ENCODE measurements around the gene SLC13A3.
A peak's percentile ranks its signal among the peaks of the same experiment; 100 is the strongest.

The SLC13A3 gene

DNA sequence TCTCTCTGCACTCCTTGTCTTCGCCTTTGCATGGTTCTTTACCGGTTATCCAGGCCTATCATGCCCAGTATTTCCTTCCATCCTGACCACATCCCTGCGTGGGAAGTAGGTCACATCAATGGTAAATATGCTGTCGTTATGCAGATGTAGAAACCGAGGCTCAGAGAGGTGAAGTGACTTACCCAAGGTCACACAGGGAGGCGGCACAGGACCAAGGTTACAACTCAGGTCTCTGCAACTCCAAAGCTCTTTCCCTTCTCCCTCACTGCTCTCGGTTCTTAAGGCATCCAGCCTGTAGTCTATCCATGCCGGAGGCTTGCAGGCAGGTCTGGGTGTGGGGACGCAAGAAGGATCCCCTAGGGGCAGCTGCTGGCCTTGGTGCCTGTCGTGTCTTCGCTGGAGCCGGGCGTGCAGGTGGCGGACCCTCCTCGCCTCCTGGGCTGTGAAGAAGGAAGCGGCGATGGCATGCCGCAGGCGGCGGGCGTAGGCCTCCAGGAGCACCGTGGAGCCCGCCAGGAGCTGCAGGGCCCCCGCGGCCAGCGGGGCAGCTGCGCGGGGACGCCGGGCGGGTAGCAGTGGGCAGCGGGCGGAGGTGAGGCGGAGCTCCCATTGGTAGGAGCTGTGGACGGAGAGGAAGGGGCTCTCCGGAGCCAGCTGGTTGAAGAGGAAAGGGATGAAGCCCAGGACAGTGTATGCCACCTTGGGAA, 109.9 kb downstream of the SLC13A3 start:
- no peak for DNase-seq
- Mint-ChIP-seq H3K27ac (no peak overlapping the region), H3K27me3 (peaks cover 9% of the 10 kb centered on the region), H3K9me3 (no peaks in the 10 kb centered on the region), H3K4me3 (no peak overlapping the region), H3K36me3 (ENCODE audit: low read depth) (no peaks in the 10 kb centered on the region), H3K4me1 (peaks cover 5% of the 10 kb centered on the region)
- ATAC-seq: no peak

DNA sequence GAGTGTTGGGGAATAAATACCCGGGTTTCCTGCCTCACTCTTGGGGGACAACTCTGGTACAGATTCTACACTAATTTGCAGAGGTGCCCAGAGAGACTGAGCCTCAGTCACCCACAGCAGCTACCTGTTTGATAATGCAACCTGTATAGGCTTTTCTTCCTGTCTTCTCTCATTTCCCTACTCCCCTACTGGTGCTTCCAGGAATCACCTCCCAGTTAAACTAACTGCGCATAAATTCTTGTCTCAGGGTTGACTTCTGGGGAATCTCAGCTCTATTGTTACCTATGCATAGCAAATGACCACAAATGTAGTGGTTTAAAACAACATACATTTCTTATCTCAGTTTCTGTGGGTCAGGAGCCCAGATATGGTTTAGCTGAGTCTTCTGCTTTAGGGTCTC, 112.1 kb downstream of the SLC13A3 start:
- Mint-ChIP-seq H3K27ac (no peak overlapping the region), H3K36me3 (ENCODE audit: low read depth) (no peaks in the 10 kb centered on the region), H3K4me3 (no peak overlapping the region), H3K4me1 (peaks cover 5% of the 10 kb centered on the region), H3K9me3 (no peaks in the 10 kb centered on the region), H3K27me3 (peaks cover 9% of the 10 kb centered on the region)
- ATAC-seq: no peak
- DNase-seq: no peak

DNA sequence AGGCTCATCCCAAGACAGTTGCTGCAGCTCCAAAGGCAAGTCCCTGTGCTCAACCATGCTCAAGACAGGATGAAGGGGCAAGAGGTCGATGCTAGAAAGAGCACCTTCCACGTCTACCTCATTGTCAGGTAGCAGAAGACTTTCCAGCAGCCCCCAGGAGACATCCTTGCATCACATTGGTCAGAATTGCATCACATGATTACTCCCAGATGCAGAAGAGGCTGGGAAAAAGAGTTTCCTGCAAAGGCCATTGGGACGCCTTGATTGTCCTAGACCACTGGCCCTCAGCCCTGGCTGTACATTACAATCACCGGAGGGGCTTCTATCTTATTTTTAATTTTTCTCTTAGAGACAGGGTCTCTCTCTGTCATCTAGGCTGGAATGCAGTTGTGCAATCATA, 120.6 kb downstream of the SLC13A3 start:
- Mint-ChIP-seq H3K4me3 (no peak overlapping the region), H3K27ac (no peak overlapping the region), H3K36me3 (ENCODE audit: low read depth) (no peaks in the 10 kb centered on the region), H3K9me3 (no peaks in the 10 kb centered on the region), H3K4me1 (no peaks in the 10 kb centered on the region), H3K27me3 (peaks cover 22% of the 10 kb centered on the region)
- ATAC-seq: no peak
- DNase-seq: no peak

DNA sequence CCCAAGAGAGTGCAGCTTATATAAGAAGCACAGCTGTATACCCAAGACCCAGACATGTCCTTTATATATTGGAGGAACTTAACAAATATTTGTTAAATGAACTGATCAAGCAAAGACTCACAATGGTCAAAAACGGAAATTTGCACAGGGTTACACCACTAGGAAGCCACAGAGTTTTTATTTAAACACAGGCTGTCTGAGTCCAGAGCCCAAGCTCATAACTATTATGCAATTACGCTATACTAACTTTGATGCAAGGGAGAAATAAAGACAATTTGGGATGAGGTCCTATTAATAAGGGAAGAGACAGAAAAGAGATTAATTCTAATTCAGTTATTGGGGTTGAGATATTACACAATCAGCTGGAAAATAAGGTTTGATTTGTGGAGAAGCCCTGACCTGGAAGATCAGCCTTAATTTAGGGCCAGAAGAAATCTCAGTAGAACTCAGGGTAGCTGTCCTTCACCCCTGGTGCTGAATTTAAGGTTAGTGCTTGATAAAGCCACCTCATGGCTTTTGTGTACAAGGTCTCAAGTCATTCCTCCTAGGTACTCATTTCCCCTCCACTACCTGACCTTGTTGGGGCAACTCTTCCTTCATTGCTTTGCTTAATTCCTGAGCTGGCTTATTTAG, 127.4 kb downstream of the SLC13A3 start:
- DNase-seq (no peak), ATAC-seq (no peak)
- no peak overlapping the region for H3K27ac Mint-ChIP-seq
- no peak overlapping the region for H3K4me3 Mint-ChIP-seq
- H3K27me3 Mint-ChIP-seq: peaks cover 29% of the 10 kb centered on the region
- H3K9me3 Mint-ChIP-seq: no peaks in the 10 kb centered on the region
- no peaks in the 10 kb centered on the region for H3K36me3 Mint-ChIP-seq (ENCODE audit: low read depth)
- H3K4me1 Mint-ChIP-seq: no peaks in the 10 kb centered on the region

DNA sequence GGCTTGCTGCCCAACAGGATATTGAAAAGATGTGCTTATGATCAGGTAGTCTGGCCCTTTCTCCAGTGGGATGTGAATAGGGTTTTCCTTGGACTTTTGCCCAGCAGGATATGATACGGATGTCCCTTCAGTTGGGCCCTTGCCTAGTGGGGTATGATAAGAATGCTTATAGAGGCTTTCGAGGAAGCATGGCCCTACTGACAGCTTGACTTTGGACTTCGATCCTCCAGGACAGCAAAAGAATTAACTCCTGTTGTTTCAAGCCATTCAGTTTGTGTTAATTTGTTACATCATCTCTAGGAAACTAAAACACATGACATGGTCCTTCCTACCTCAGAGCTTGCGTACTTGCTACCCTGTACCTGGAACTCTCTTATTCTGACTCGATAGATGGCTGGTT, 128.2 kb downstream of the SLC13A3 start:
- Mint-ChIP-seq H3K27me3 (peaks cover 28% of the 10 kb centered on the region), H3K9me3 (no peaks in the 10 kb centered on the region), H3K4me1 (no peaks in the 10 kb centered on the region), H3K4me3 (no peak overlapping the region), H3K36me3 (ENCODE audit: low read depth) (no peaks in the 10 kb centered on the region), H3K27ac (no peak overlapping the region)
- DNase-seq (no peak), ATAC-seq (no peak)

DNA sequence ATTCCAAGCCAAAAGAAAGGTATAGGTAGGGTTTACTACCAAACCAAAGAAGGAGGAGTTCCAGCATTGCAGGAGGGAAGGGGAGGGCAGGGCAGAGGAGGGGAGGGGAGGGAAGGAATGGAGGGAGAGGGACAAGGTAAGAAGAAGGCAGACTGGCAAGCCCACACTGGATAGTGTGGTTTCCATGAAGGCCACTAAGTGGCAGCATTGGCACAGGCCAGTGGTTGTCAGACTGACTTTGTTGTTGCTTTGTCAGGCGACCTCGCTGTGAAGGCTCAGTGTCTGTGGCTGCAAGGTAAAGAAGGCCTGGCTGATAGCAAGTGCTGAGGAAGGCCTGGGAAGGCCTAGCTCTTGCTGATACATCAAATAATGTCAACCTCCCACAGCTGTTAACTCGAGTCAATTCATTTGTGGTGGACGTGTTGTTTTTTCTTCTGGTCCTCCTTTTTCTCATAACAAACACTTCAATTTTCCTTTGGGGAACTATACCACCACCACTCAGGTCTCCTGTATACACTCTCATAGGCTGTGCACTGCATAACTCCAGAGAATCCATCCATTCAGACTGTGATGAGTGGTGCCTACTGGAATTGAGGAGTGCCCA, 130.2 kb downstream of the SLC13A3 start:
- no peaks in the 10 kb centered on the region for H3K36me3 Mint-ChIP-seq (ENCODE audit: low read depth)
- H3K27me3 Mint-ChIP-seq: peaks cover 21% of the 10 kb centered on the region
- no peaks in the 10 kb centered on the region for H3K4me1 Mint-ChIP-seq
- DNase-seq (peak; percentile 36), ATAC-seq (peak; percentile 61)
- H3K27ac Mint-ChIP-seq: no peak overlapping the region
- no peak overlapping the region for H3K4me3 Mint-ChIP-seq
- no peaks in the 10 kb centered on the region for H3K9me3 Mint-ChIP-seq

DNA sequence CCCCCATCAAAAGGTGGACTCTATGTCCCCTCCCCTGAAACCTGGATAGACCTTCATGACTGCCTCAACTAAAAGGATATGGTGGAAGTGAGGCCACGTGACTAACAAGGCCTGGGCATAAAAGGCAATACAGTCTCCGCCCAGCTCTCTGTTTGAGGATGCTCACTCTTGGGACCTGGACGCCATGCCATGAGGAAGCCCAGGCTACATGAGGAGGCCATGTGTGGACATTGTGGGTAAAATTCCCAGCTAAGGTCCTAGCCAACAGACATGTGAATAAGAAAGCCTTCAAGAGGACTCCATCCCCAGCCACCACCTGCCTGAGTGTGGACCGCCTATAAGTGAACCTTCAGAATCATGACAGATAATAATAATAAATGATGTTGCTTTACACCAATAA, 130.7 kb downstream of the SLC13A3 start:
- H3K36me3 Mint-ChIP-seq (ENCODE audit: low read depth): no peaks in the 10 kb centered on the region
- ATAC-seq: no peak

DNA sequence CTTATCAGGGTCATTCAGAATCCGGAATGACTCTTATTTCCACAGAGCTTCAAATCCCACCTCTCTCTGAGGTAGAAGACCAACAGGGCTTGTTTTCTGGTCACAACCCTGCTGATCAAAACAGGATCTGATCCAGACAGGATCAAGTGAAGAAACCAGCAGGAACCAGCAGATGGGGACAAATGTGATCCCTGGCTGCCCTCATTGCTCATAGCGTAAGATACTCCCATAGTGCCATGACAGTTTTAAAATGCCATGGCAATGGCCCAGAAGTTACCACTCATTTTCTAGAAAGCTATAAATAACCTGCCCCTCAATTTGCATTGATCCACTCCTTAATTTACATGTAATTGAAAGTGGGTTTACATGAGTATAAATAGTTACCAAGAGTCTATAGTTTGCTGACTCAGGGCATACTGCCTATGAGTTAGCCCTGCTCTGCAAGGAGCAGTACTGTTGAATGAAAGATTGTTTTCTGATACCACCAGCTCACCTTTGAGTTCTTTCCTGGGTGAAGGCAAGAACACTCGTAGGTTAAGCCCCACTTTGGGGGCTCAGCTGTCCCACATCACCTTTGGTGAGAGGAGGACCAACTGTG, 131.7 kb downstream of the SLC13A3 start:
- H3K4me1 Mint-ChIP-seq: no peaks in the 10 kb centered on the region
- no peaks in the 10 kb centered on the region for H3K9me3 Mint-ChIP-seq

More for the DNA sequence above, 130.7 kb downstream of the SLC13A3 start:
- DNase-seq: no peak
- Mint-ChIP-seq H3K27ac (no peak overlapping the region), H3K9me3 (no peaks in the 10 kb centered on the region), H3K27me3 (peaks cover 26% of the 10 kb centered on the region), H3K4me3 (no peak overlapping the region), H3K4me1 (no peaks in the 10 kb centered on the region)

DNA sequence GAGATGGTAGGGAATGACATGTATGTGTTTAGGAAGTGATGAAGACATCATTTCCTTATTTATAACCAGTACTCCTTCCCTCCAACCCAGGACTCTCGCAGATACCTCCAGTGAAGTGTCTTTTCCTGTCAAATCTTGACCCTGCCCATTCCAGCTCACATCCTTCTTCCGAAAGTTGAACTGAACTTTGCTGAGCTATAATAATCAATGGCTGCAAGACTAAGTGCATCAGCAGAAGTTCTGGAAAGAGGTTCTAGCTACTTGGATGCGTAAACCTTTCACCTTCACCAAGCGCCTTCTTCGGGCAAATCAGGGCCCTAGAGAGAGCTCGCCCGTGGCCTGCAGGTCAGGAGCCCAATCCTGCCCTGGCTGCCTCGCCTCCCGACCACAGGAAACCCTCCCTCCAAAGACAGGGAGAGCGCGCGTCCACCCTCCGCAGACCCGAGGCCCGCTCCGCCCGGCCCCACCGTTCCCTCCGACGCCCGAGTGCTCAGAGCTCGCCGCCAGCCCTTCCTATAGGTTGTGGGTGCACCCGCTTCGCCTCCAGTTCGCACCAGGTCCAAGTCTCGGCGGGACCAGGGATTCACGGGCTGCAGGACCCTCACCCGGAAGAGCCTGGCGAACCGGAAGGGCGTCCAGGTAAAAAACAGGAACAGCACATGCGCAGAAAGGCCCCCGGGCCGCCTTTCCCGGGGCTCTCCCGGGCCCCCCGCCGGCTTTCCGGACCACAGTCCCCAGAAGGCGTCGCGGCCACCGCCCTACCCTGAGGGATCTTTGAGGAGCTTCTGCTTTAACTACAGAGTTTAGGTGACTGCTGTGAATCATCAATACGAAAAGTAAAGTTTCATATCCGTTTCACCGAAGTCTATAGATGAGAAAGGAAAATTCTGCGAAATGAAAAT, 138.1 kb downstream of the SLC13A3 start, which contains the start of gene ZNF334:
Gene ZNF334, minus strand, starts transcription at position 617 of the 902 bp plus-strand sequence. CDS start 1,457 bp downstream, outside the sequence.
- Mint-ChIP-seq H3K36me3 (ENCODE audit: low read depth) (peaks cover 8% of the 10 kb centered on the region), H3K27me3 (peaks cover 38% of the 10 kb centered on the region), H3K4me3 (peak within 1 kb of the TSS; percentile 83), H3K27ac (peak within 1 kb of the TSS; percentile 60), H3K4me1 (peaks cover 30% of the 10 kb centered on the region), H3K9me3 (peaks cover 4% of the 10 kb centered on the region)
- DNase-seq (peak; percentile 73), ATAC-seq (peak; percentile 98)

More for the DNA sequence above, 131.7 kb downstream of the SLC13A3 start:
- no peak overlapping the region for H3K4me3 Mint-ChIP-seq
- no peak overlapping the region for H3K27ac Mint-ChIP-seq
- no peak for ATAC-seq
- H3K36me3 Mint-ChIP-seq (ENCODE audit: low read depth): no peaks in the 10 kb centered on the region
- H3K27me3 Mint-ChIP-seq: peaks cover 26% of the 10 kb centered on the region
- no peak for DNase-seq

DNA sequence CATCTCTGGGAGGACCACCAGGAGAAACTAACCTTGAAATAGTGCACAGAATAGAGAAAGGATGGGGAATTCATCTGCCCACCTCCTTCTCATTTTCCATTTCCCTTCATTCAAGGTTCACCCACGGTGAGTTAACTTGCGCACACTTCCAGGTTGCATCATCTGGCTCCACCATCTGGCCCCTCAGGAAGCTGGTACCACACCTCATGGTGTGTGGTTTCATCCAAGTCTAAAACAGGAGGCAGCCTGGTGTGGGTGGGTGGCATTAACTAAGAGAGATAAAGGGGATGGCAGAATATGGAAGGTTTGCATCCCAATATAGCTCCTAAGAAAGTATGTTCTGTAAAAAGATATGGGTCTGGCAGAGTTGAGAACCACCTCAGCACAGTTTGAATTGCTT, 141.7 kb downstream of the SLC13A3 start:
- H3K27me3 Mint-ChIP-seq: peaks cover 36% of the 10 kb centered on the region
- H3K4me3 Mint-ChIP-seq: no peak overlapping the region
- peaks cover 4% of the 10 kb centered on the region for H3K9me3 Mint-ChIP-seq
- ATAC-seq (no peak), DNase-seq (no peak)
- H3K36me3 Mint-ChIP-seq (ENCODE audit: low read depth): peaks cover 14% of the 10 kb centered on the region
- H3K27ac Mint-ChIP-seq: no peak overlapping the region
- H3K4me1 Mint-ChIP-seq: peaks cover 33% of the 10 kb centered on the region

All from activated naive CD8-positive, alpha-beta T cell treated with anti-CD3 and anti-CD28 coated beads, Interleukin-2, amount 50 U/mL, for 24 hours (primary cell).